ENCODE data around the gene CLRN2. TPM values are rescaled to one million over a fixed set of nuclear protein-coding genes. Genes with fewer than 3 reads are reported as not detected.

CLRN2 gene
- total RNA-seq, 6 experiments from 2014 or later: not detected

GRCh38 chr4:17504081-17504480 lies 10.9 kb upstream of the CLRN2 start:
- no peak overlapping the region for H3K4me3 Mint-ChIP-seq
- H3K27ac Mint-ChIP-seq: no peak overlapping the region
- no peak for DNase-seq
- peaks cover 26% of the 10 kb centered on the region for H3K36me3 Mint-ChIP-seq (ENCODE audit: low read depth)
- TF ChIP-seq, protein P1, sequence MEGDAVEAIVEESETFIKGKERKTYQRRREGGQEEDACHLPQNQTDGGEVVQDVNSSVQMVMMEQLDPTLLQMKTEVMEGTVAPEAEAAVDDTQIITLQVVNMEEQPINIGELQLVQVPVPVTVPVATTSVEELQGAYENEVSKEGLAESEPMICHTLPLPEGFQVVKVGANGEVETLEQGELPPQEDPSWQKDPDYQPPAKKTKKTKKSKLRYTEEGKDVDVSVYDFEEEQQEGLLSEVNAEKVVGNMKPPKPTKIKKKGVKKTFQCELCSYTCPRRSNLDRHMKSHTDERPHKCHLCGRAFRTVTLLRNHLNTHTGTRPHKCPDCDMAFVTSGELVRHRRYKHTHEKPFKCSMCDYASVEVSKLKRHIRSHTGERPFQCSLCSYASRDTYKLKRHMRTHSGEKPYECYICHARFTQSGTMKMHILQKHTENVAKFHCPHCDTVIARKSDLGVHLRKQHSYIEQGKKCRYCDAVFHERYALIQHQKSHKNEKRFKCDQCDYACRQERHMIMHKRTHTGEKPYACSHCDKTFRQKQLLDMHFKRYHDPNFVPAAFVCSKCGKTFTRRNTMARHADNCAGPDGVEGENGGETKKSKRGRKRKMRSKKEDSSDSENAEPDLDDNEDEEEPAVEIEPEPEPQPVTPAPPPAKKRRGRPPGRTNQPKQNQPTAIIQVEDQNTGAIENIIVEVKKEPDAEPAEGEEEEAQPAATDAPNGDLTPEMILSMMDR (IDR thresholded peaks at IDR 0.05): no peak
- H3K27me3 Mint-ChIP-seq (ENCODE audit: insufficient read depth): no peaks in the 10 kb centered on the region
- no peaks in the 10 kb centered on the region for H3K9me3 Mint-ChIP-seq
- H3K4me1 Mint-ChIP-seq (ENCODE audit: low read depth): no peaks in the 10 kb centered on the region

DNA sequence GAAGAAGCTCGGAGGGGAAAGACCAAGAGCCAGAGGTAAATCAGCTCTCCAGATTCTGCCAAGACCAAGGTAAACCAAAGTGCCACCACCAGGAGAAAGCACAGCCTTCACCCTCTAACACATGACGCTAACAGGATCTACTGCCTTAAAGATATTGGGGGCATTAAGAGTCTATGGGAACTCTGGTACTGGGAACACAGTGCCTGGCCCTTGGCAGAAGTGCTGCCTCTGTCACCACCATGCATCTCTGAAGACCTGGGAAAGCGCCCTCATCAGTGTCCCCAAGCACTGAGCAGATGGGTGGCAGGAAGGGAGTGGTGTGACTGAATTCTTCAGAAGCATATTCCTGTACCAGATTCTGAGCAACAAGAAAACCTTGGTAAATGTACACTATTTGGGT lies 4.4 kb upstream of the CLRN2 start:
- H3K4me3 Mint-ChIP-seq: peak overlapping the region; percentile 100
- peaks cover 13% of the 10 kb centered on the region for H3K27me3 Mint-ChIP-seq (ENCODE audit: insufficient read depth)
- H3K9me3 Mint-ChIP-seq: no peaks in the 10 kb centered on the region
- H3K4me1 Mint-ChIP-seq (ENCODE audit: low read depth): peaks cover 27% of the 10 kb centered on the region
- H3K27ac Mint-ChIP-seq: no peak overlapping the region
- no peak for DNase-seq
- TF ChIP-seq, protein P1 (IDR thresholded peaks at IDR 0.05): no peak
- peaks cover 7% of the 10 kb centered on the region; the same call in 1 of the 2 replicates for H3K36me3 Mint-ChIP-seq (ENCODE audit: low read depth)

GRCh38 chr4:17511051-17511450 lies 3.9 kb upstream of the CLRN2 start:
- no peak for DNase-seq
- TF ChIP-seq, protein P1 (IDR thresholded peaks at IDR 0.05): no peak
- Mint-ChIP-seq H3K36me3 (ENCODE audit: low read depth) (peaks cover 7% of the 10 kb centered on the region; the same call in 1 of the 2 replicates), H3K27me3 (ENCODE audit: insufficient read depth) (peaks cover 16% of the 10 kb centered on the region), H3K4me1 (ENCODE audit: low read depth) (peaks cover 27% of the 10 kb centered on the region), H3K27ac (peak overlapping the region; percentile 92; the same call in 1 of the 2 replicates), H3K4me3 (peak overlapping the region; percentile 100), H3K9me3 (no peaks in the 10 kb centered on the region)

DNA sequence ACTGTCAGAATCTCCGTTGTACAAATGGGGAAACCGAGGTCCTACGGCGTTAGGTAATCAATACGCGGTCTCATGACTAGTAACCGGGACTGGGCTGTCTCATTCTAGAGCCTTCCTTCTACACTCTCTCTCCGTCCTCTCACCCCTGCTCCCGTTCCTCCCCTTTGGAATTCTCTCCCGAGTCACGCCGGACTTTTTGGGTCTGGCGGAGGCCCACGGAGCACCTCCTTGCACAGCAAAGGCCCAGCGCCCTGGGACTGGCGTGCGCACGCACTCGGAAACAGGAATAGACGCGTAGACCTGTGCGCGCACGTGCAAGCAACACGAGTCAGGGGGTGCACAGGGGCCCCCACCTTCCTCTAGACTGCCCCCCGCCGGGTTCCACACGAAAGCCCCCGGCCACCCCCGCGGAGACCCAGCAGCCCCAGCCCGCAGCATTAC lies 3.4 kb upstream of the CLRN2 start:
- H3K9me3 Mint-ChIP-seq: no peaks in the 10 kb centered on the region
- peak; percentile 53 for DNase-seq
- peaks cover 27% of the 10 kb centered on the region for H3K4me1 Mint-ChIP-seq (ENCODE audit: low read depth)
- TF ChIP-seq, protein P1 (IDR thresholded peaks at IDR 0.05): no peak
- H3K27ac Mint-ChIP-seq: peak overlapping the region; percentile 92
- H3K36me3 Mint-ChIP-seq (ENCODE audit: low read depth): peaks cover 7% of the 10 kb centered on the region; the same call in 1 of the 2 replicates
- peaks cover 16% of the 10 kb centered on the region for H3K27me3 Mint-ChIP-seq (ENCODE audit: insufficient read depth)
- peak overlapping the region; percentile 100 for H3K4me3 Mint-ChIP-seq

GRCh38 chr4:17511950-17512795 lies 2.8 kb upstream of the CLRN2 start, which contains the start of gene QDPR:
Gene QDPR, minus strand, starts transcription at chr4:17512090. Its CDS starts 36 bp downstream, at chr4:17512054.
- H3K27ac Mint-ChIP-seq: peak within 1 kb of the TSS; percentile 92
- peaks cover 7% of the 10 kb centered on the region; the same call in 1 of the 2 replicates for H3K36me3 Mint-ChIP-seq (ENCODE audit: low read depth)
- H3K4me3 Mint-ChIP-seq: peak within 1 kb of the TSS; percentile 100
- peaks cover 27% of the 10 kb centered on the region for H3K4me1 Mint-ChIP-seq (ENCODE audit: low read depth)
- TF ChIP-seq, protein P1 (IDR thresholded peaks at IDR 0.05): peak; percentile 51; the same call in 1 of the 2 replicates
- no peaks in the 10 kb centered on the region for H3K9me3 Mint-ChIP-seq
- peak; percentile 61 for DNase-seq
- peaks cover 16% of the 10 kb centered on the region for H3K27me3 Mint-ChIP-seq (ENCODE audit: insufficient read depth)
